ENCODE measurements around the gene GCN1. TPM values are rescaled to one million over a fixed set of nuclear protein-coding genes. Genes with fewer than 3 reads are reported as not detected.

The GCN1 gene
- total RNA-seq, 1 donor from 2014 or later: 73.9 TPM

DNA sequence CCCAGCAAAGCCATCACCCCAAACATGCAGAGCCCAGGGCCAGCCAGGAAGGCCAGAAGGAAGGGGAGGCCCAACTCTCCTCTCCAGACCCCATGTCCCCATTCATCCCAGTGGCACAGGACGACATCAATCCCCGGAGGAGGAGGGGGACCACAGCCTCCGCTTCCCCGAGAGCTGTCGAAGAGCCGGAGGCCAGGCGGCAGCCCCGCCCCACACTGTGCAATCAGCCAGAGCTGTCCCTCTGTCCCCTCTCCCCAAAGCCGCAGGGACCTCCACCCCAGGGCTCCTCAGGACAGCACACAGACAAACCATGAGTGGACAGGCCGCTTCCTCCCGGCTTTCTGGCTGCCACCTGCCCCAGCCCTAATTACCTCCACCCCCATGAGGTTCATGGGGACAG, 94.8 kb downstream of the GCN1 start:
- TF ChIP-seq, protein P1, sequence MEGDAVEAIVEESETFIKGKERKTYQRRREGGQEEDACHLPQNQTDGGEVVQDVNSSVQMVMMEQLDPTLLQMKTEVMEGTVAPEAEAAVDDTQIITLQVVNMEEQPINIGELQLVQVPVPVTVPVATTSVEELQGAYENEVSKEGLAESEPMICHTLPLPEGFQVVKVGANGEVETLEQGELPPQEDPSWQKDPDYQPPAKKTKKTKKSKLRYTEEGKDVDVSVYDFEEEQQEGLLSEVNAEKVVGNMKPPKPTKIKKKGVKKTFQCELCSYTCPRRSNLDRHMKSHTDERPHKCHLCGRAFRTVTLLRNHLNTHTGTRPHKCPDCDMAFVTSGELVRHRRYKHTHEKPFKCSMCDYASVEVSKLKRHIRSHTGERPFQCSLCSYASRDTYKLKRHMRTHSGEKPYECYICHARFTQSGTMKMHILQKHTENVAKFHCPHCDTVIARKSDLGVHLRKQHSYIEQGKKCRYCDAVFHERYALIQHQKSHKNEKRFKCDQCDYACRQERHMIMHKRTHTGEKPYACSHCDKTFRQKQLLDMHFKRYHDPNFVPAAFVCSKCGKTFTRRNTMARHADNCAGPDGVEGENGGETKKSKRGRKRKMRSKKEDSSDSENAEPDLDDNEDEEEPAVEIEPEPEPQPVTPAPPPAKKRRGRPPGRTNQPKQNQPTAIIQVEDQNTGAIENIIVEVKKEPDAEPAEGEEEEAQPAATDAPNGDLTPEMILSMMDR (conservative IDR thresholded peaks at IDR 0.05; ENCODE audit: low read depth, low read length): no peak

DNA sequence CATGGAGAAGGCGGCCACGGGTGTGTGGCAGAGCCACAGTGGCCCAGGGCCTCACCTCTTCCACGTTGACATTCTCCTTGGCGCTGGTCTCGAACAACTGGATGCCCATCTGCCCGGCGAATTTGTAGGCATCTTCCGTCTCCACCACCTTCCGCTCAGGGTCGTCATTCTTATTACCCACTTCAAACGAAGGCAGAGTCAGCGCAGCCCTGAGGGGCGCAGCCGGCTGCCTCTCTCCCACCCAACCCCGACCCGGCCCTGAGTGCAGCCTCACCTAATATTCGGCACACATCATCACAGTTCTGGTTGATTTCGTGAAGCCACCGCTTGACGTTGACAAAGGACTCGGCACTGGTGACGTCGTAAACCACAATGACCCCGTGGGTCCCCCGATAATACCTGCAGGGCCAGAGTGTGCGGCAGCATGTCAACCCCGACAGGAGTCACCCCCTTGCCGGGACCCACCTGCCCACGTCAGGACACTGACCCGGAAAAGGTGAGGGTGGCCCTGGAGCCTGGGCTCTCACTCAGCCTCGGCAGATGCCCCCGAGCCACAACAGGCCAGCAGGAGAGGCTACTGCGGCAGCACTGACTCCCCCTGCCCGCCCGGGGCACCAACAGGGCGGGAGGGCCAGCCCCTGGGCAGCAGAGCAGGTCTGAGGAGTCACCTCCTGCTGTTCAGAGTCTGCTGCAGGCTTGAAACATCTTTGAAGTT, 95.6 kb downstream of the GCN1 start:
- TF ChIP-seq, protein P1 (conservative IDR thresholded peaks at IDR 0.05; ENCODE audit: low read depth, low read length): no peak
- DNase-seq (ENCODE audit: low read depth): no peak
- H3K4me3 ChIP-seq (ENCODE audit: low read depth, low read length): no peak overlapping the region

More for the DNA sequence above, 94.8 kb downstream of the GCN1 start:
- DNase-seq (ENCODE audit: low read depth): no peak
- no peak overlapping the region for H3K4me3 ChIP-seq (ENCODE audit: low read depth, low read length)

GRCh38 chr12:120096671-120097202, 97.8 kb downstream of the GCN1 start:
- TF ChIP-seq, protein P1 (conservative IDR thresholded peaks at IDR 0.05; ENCODE audit: low read depth, low read length): no peak
- no peak overlapping the region for H3K4me3 ChIP-seq (ENCODE audit: low read depth, low read length)
- DNase-seq (ENCODE audit: low read depth): no peak

- TF ChIP-seq, protein P1 (conservative IDR thresholded peaks at IDR 0.05; ENCODE audit: low read depth, low read length): no peak
- H3K4me3 ChIP-seq (ENCODE audit: low read depth, low read length): no peak overlapping the region
- DNase-seq (ENCODE audit: low read depth): no peak
Measured at GRCh38 chr12:120095736-120096135, 98.8 kb downstream of the GCN1 start.

DNA sequence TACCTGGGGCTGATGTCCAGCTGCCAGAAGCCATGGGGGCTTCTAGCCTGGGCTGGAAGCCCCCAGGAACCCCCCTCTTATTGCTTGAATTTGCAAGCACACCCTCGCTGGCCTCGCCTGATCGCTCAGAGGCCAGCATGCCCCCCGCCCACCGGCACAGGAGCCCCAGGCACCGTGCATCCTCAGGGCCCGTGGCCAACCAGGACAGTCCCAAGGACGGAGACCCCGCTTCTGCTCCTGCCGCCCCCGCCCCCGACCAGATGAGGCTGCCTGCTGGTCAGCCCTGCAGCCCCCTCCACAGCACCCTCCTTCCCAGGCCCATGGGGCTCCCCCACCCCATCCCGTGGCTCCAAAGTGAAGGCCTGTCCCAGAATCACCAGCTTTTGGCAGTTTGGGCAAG, 99.2 kb downstream of the GCN1 start:
- no peak for DNase-seq (ENCODE audit: low read depth)
- H3K4me3 ChIP-seq (ENCODE audit: low read depth, low read length): no peak overlapping the region
- TF ChIP-seq, protein P1 (conservative IDR thresholded peaks at IDR 0.05; ENCODE audit: low read depth, low read length): no peak

DNA sequence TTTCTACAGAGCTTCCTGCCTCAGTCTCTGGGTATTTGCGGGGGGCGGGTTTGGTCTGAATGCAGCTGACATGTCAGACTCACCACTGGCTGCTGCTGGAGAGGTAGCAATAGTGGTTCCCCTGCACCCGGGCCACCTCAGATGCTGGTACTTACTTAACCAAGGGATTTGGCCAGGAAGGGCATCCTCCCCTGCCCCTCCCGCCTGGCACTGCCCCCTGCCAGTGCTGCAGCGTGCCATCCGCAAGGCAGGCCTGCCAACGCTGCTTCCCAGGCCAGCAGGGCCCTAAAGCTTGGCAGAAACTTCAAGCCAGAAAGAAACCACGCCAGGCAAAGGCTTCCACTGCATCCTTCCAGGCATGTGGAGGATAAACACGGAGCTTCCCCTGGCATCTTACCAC, 100.0 kb downstream of the GCN1 start:
- no peak overlapping the region for H3K4me3 ChIP-seq (ENCODE audit: low read depth, low read length)
- DNase-seq (ENCODE audit: low read depth): no peak
- TF ChIP-seq, protein P1 (conservative IDR thresholded peaks at IDR 0.05; ENCODE audit: low read depth, low read length): no peak
